CD14-positive monocyte (primary cell): ENCODE results near the gene KRTAP9-8. TPM values are rescaled to one million over a fixed set of nuclear protein-coding genes. Genes with fewer than 3 reads are reported as not detected.
"Not testable (repeated sequence)": the region's sequence is repeated elsewhere in the genome, so short reads cannot be mapped to it uniquely, and the experiment has no call there.

Source experiments
- DNase-seq, 3 donors: peaks; one replicate each; pipeline ENCODE4 v3.0.0-alpha.2; 2011 to 2022
- H2AFZ ChIP-seq: 2 replicates; pipeline ENCODE4 v1.6.0; 2012; ENCODE audit warnings: mild to moderate bottlenecking, low read depth, low read length, inconsistent platforms; ENCODE audit not compliant: insufficient read depth, poor library complexity, severe bottlenecking
- H3K27ac ChIP-seq, 2 donors: 1 replicate in 1 of 2; 2 replicates in 1 of 2; pipeline ENCODE4 v1.5.1; 2012 to 2013; ENCODE audit warnings: low read length in 2 of 2, control low read depth in 1 of 2, inconsistent platforms in 1 of 2, low read depth in 1 of 2, mild to moderate bottlenecking in 1 of 2
- H3K27me3 ChIP-seq, 2 donors: one replicate each; pipeline versions ENCODE4 v1.6.0 to v1.6.1; 2011 to 2013; ENCODE audit warnings: low read length in 2 of 2; ENCODE audit not compliant: control insufficient read depth in 2 of 2, insufficient read depth in 2 of 2
- H3K36me3 ChIP-seq, 2 donors: replicated peaks in 1 of 2; 1 replicate in 1 of 2; 2 replicates in 1 of 2; pipeline versions ENCODE4 v1.5.1 to v1.6.1; 2012 to 2013; ENCODE audit warnings: low read length in 2 of 2, control low read depth in 1 of 2, inconsistent platforms in 1 of 2, mild to moderate bottlenecking in 1 of 2; ENCODE audit not compliant: insufficient read depth in 2 of 2, control insufficient read depth in 1 of 2
- H3K4me1 ChIP-seq, 2 donors: 1 replicate in 1 of 2; 2 replicates in 1 of 2; pipeline versions ENCODE4 v1.5.1 to v1.6.1; 2012 to 2013; ENCODE audit warnings: low read length in 2 of 2, control low read depth in 1 of 2, inconsistent platforms in 1 of 2, mild to moderate bottlenecking in 1 of 2, moderate library complexity in 1 of 2; ENCODE audit not compliant: insufficient read depth in 2 of 2, control insufficient read depth in 1 of 2
- H3K4me2 ChIP-seq: replicated peaks from 2 replicates; pipeline ENCODE3; 2012; ENCODE audit warnings: low read length, moderate library complexity, mild to moderate bottlenecking; ENCODE audit not compliant: poor library complexity, severe bottlenecking; ENCODE audit errors: extremely low read depth
- H3K4me3 ChIP-seq, 3 experiments: fragments of 200-600 bp in 1 of 3; sonication (generic) in 1 of 3; replicated peaks in 1 of 3; 1 replicate in 2 of 3; 2 replicates in 1 of 3; pipeline ENCODE4 v1.5.1; 2011 to 2013; ENCODE audit warnings: low read length in 3 of 3, mild to moderate bottlenecking in 3 of 3, control low read depth in 2 of 3, low read depth in 2 of 3, inconsistent platforms in 1 of 3, moderate library complexity in 1 of 3
- H3K79me2 ChIP-seq: 2 replicates; pipeline ENCODE4 v1.6.0; 2012; ENCODE audit warnings: mild to moderate bottlenecking, control low read depth, inconsistent platforms, low read length, moderate library complexity; ENCODE audit not compliant: insufficient read depth
- H3K9ac ChIP-seq: 2 replicates; pipeline ENCODE4 v1.6.0; 2017; ENCODE audit warnings: low read length, mild to moderate bottlenecking; ENCODE audit not compliant: insufficient read depth, poor library complexity, severe bottlenecking
- H3K9me3 ChIP-seq, 2 donors: replicated peaks in 1 of 2; 1 replicate in 1 of 2; 2 replicates in 1 of 2; pipeline versions ENCODE4 v1.5.1 to v1.6.1; 2012 to 2013; ENCODE audit warnings: low read length in 2 of 2, control low read depth in 1 of 2; ENCODE audit not compliant: control insufficient read depth in 1 of 2, insufficient read depth in 1 of 2
- H4K20me1 ChIP-seq: 2 replicates; pipeline ENCODE4 v1.6.0; 2012; ENCODE audit warnings: mild to moderate bottlenecking, low read length, control low read depth, moderate library complexity; ENCODE audit not compliant: insufficient read depth
- H3K27ac Mint-ChIP-seq, 7 donors: one replicate each; pipeline ENCODE4 v1.8.0; 2020; ENCODE audit warnings: mild to moderate bottlenecking in 7 of 7, mixed read lengths in 7 of 7, moderate library complexity in 6 of 7, inconsistent platforms in 2 of 7
- H3K27me3 Mint-ChIP-seq, 3 donors: one replicate each; pipeline ENCODE4 v1.8.0; 2021 to 2022; ENCODE audit warnings: low read depth in 3 of 3, mild to moderate bottlenecking in 3 of 3, mixed read lengths in 3 of 3, moderate library complexity in 3 of 3, inconsistent platforms in 1 of 3
- H3K36me3 Mint-ChIP-seq, 2 donors: one replicate each; pipeline ENCODE4 v1.8.0; 2020; ENCODE audit warnings: mixed read lengths in 2 of 2, inconsistent platforms in 1 of 2, mild to moderate bottlenecking in 1 of 2
- H3K4me1 Mint-ChIP-seq: one replicate; pipeline ENCODE4 v1.8.0; 2020; ENCODE audit warnings: mild to moderate bottlenecking, mixed read lengths
- H3K4me3 Mint-ChIP-seq, 2 donors: one replicate each; pipeline ENCODE4 v1.8.0; 2020; ENCODE audit warnings: mild to moderate bottlenecking in 2 of 2, mixed read lengths in 2 of 2, moderate library complexity in 1 of 2
- H3K9me3 Mint-ChIP-seq, 7 donors: one replicate each; pipeline ENCODE4 v1.8.0; 2020 to 2022; ENCODE audit warnings: mixed read lengths in 7 of 7, mild to moderate bottlenecking in 6 of 7, moderate library complexity in 6 of 7, inconsistent platforms in 2 of 7
- CTCF ChIP-seq: fragments of 200-600 bp; IDR thresholded peaks from one replicate; pipeline ENCODE4 v1.8.0; 2022; ENCODE audit warnings: antibody characterized with exemption, mild to moderate bottlenecking
- WGBS: methylation state at CpG from one replicate; pipeline ENCODE4 v1.1.5; 2013; ENCODE audit warnings: missing lambda C conversion rate; ENCODE audit not compliant: insufficient coverage; 5-methylcytosine and 5-hydroxymethylcytosine counted together
- intact Hi-C, 2 donors: fragments of 100-400 bp; cut with micrococcal nuclease; formaldehyde crosslinking; loops; one replicate each; pipeline versions ENCODE4 v1.15.0 to v1.15.1; 2023
- polyA plus RNA-seq, 3 donors: library from polyadenylated mRNA; depleted of rRNA in 1 of 3; unstranded in 2 of 3; stranded (reverse) in 1 of 3; fragments of 300-500 nt in 2 of 3; fragments of >200 nt in 1 of 3; fragmentation: Illumina TruSeq in 2 of 3; gene quantifications; 1 replicate in 2 of 3; 2 replicates in 1 of 3; pipeline ENCODE4 v1.2.3, GENCODE V29; 2012 to 2021

KRTAP9-8 gene
- polyA plus RNA-seq, 3 donors: not detected

DNA sequence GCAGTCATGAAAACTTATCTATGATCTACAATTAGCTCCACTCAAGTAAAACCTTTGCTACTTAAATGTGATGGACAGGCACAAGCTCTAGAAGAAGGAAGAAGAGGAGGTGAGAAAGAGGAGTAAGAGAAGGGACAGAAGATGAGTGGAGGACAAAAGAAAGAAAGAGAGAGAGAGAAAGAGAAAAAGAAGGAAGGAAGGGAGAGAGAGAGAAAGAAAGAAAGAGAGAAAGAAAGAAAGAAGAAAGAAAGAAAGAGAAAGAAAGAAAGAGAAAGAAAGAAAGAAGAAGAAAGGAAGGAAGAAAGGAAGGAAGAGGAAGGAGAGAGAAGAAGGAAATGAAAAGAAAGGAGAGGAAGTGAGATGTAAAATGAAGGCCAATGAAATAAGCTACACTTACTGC is 7.7 kb upstream of the KRTAP9-8 start:
- Histone ChIP-seq H3K4me1 (no peaks in the 10 kb centered on the region), H3K27me3 (peaks cover 0 to 3% of the 10 kb centered on the region in 2 donors), H3K4me2 (no peak overlapping the region), H2AFZ (no peak overlapping the region), H3K27ac (no peak overlapping the region), H3K79me2 (no peaks in the 10 kb centered on the region), H3K9me3 (no peaks in the 10 kb centered on the region), H3K36me3 (no peaks in the 10 kb centered on the region), H3K9ac (no peak overlapping the region), H4K20me1 (no peaks in the 10 kb centered on the region), H3K4me3 (no peak overlapping the region)
- no peak overlapping the region for H3K27ac Mint-ChIP-seq
- no peak overlapping the region for H3K4me3 Mint-ChIP-seq
- intact Hi-C loops: no loop called here
- peaks cover 0 to 3% (median 0%) of the 10 kb centered on the region in 7 donors for H3K9me3 Mint-ChIP-seq
- DNase-seq: no peak
- H3K36me3 Mint-ChIP-seq: no peaks in the 10 kb centered on the region
- TF ChIP-seq CTCF: no peak
- no peaks in the 10 kb centered on the region for H3K4me1 Mint-ChIP-seq
- peaks cover 3 to 20% (median 4%) of the 10 kb centered on the region in 3 donors for H3K27me3 Mint-ChIP-seq

DNA sequence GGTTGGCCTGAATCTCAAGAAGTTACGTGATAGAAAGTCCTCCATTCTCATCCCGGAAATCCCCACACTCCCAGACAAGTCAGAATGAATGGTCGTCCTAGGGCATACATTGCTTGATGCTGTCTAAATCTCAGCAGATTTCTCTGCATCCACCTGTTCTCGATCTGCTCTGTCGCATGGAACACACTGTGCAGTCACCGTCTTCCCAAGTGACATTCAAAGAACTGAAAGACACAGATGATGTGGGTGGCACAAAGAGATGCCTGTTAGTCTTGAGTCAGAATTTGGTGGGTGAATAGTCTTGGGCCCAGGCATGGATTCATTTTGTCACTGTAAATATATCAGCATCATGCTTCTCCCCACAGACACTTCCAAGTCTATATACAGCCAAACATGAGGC is 6.1 kb upstream of the KRTAP9-8 start:
- WGBS: 90% methylated on average over 2 of the region's 6 CpGs
- Histone ChIP-seq H3K4me3 (no peak overlapping the region), H3K79me2 (no peaks in the 10 kb centered on the region), H3K9ac (no peak overlapping the region), H4K20me1 (no peaks in the 10 kb centered on the region), H2AFZ (no peak overlapping the region), H3K4me2 (no peak overlapping the region), H3K27me3 (peaks cover 0 to 3% of the 10 kb centered on the region in 2 donors), H3K9me3 (no peaks in the 10 kb centered on the region), H3K4me1 (no peaks in the 10 kb centered on the region), H3K27ac (no peak overlapping the region), H3K36me3 (no peaks in the 10 kb centered on the region)
- H3K9me3 Mint-ChIP-seq: peaks cover 0 to 4% (median 0%) of the 10 kb centered on the region in 7 donors
- intact Hi-C loops: no loop called here
- DNase-seq: no peak
- no peak overlapping the region for H3K27ac Mint-ChIP-seq
- H3K36me3 Mint-ChIP-seq: no peaks in the 10 kb centered on the region
- no peak for TF ChIP-seq CTCF
- peaks cover 4 to 20% (median 8%) of the 10 kb centered on the region in 3 donors for H3K27me3 Mint-ChIP-seq
- peak overlapping the region in 1 of 2 donors; percentile 5 for H3K4me3 Mint-ChIP-seq
- H3K4me1 Mint-ChIP-seq: no peaks in the 10 kb centered on the region

- WGBS: 70% methylated on average over 1 of the region's 1 CpG
These were observed 5.2 kb upstream of the KRTAP9-8 start, which contains the start of gene KRTAP9-3 for GRCh38 chr17:41232399-41233105. Gene KRTAP9-3, plus strand, starts transcription at chr17:41232449. Its CDS starts 53 bp downstream, at chr17:41232502.

More at GRCh38 chr17:41232399-41233105, 5.2 kb upstream of the KRTAP9-8 start, which contains the start of gene KRTAP9-3:
- DNase-seq, H2AFZ ChIP-seq, H3K9ac ChIP-seq, H3K9me3 ChIP-seq, H3K4me2 ChIP-seq, H3K27me3 ChIP-seq, H3K4me1 ChIP-seq, H4K20me1 ChIP-seq, H3K36me3 ChIP-seq, H3K36me3 Mint-ChIP-seq, H3K27ac Mint-ChIP-seq, intact Hi-C loops, H3K4me1 Mint-ChIP-seq, H3K4me3 ChIP-seq, H3K27ac ChIP-seq, H3K79me2 ChIP-seq, H3K9me3 Mint-ChIP-seq: not testable (repeated sequence)
- Mint-ChIP-seq H3K27me3 (peaks cover 7 to 20% (median 8%) of the 10 kb centered on the region in 3 donors), H3K4me3 (peak within 1 kb of the TSS in 1 of 2 donors; percentile 5)
